Activated T-cell treated with anti-CD3 and anti-CD28 coated beads, Interleukin-2, amount 50 U/mL, for 72 hours (primary cell): ENCODE measurements around the gene ABR. TPM values are rescaled to one million over a fixed set of nuclear protein-coding genes. Genes with fewer than 3 reads are reported as not detected.

ENCODE experiments used
- ATAC-seq, 2 donors: fragments of 150-1000 bp; cut with Tn5 transposase; replicated peaks in 1 of 2; 2 replicates each; pipeline ENCODE4 v1.10.0; 2021; ENCODE audit warnings: moderate library complexity in 2 of 2, mild to moderate bottlenecking in 1 of 2
- DNase-seq, 2 donors: peaks; one replicate each; pipeline ENCODE4 v3.0.0; 2021 to 2022; ENCODE audit warnings: mixed read lengths in 1 of 2
- H3K27ac Mint-ChIP-seq: one replicate; pipeline ENCODE4 v1.8.0; 2022; ENCODE audit warnings: mild to moderate bottlenecking, moderate library complexity, mixed read lengths
- H3K27me3 Mint-ChIP-seq: one replicate; pipeline ENCODE4 v1.8.0; 2022; ENCODE audit warnings: low read depth, mixed read lengths
- H3K36me3 Mint-ChIP-seq, 2 donors: one replicate each; pipeline ENCODE4 v1.8.0; 2022; ENCODE audit warnings: mixed read lengths in 2 of 2, mild to moderate bottlenecking in 1 of 2; ENCODE audit not compliant: insufficient read depth in 2 of 2
- H3K4me1 Mint-ChIP-seq: one replicate; pipeline ENCODE4 v1.8.0; 2022; ENCODE audit warnings: low read depth, mixed read lengths
- H3K4me3 Mint-ChIP-seq, 2 donors: one replicate each; pipeline ENCODE4 v1.8.0; 2022; ENCODE audit warnings: mild to moderate bottlenecking in 2 of 2, mixed read lengths in 2 of 2, moderate library complexity in 2 of 2
- H3K9me3 Mint-ChIP-seq, 2 donors: one replicate each; pipeline ENCODE4 v1.8.0; 2022; ENCODE audit warnings: mixed read lengths in 2 of 2
- total RNA-seq, 2 donors: library from RNA; stranded (reverse); gene quantifications; one replicate each; pipeline ENCODE4 v1.2.3, GENCODE V29; 2022

Gene ABR
- total RNA-seq = 10 to 100 TPM; 65.8 to 70.8 TPM

DNA sequence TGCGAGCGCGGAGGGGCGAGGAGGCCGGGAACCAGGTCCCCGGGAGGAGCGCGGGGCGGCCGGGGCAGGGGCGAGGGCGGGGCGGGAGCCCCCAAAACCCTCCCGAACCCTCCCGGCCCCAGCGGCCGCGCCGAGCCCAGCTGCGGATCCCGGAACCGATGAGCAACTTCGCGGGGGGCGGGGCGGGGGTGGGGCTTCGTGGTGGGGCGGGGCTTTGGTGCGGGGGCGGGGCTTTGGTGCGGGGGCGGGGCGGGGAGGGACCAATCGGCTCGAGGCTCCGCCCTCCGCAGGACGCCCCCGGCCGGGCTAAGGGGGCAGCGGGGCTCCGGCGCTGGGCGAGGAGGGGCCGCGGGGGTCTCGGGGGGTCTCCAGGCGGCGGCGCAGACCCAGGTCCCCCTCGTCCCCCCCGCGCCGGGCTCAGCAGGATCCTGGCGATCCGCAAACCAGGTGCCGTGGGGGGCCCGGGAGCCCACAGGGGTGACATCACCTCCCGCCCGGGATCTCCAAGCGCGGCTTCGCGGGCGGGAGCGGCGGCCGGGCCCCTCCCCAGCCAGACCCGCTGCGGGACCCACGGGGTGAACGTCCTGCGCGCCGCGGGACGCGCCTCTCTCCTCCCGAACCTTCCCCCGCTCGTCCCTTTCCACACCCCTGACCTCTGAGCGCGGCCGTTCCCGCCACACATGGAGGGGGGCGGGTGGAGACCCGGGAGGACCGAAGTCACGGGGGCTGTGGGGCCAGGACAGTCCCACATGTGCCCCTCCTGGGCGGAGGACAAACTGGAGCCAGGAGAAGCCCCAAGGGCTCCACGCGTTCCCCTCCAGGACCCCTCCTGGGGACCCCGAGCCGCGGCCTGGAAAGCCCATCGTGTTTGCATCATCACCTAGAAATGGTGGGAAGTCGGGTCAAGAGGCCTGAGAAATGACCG lies at the start of gene ABR:
Gene ABR (minus strand): TSS at position 164 of the 925 bp plus-strand sequence. CDS start 254 bp downstream, outside the sequence.
- Mint-ChIP-seq H3K27ac (no peak within 1 kb of the TSS), H3K4me3 (peak within 1 kb of the TSS; percentile 83 to 89), H3K9me3 (no peaks in the 10 kb centered on the region), H3K27me3 (no peaks in the 10 kb centered on the region), H3K36me3 (no peaks in the 10 kb centered on the region), H3K4me1 (peaks cover 9% of the 10 kb centered on the region)
- DNase-seq = peak; percentile 64 to 66
- peak; percentile 71 for ATAC-seq

DNA sequence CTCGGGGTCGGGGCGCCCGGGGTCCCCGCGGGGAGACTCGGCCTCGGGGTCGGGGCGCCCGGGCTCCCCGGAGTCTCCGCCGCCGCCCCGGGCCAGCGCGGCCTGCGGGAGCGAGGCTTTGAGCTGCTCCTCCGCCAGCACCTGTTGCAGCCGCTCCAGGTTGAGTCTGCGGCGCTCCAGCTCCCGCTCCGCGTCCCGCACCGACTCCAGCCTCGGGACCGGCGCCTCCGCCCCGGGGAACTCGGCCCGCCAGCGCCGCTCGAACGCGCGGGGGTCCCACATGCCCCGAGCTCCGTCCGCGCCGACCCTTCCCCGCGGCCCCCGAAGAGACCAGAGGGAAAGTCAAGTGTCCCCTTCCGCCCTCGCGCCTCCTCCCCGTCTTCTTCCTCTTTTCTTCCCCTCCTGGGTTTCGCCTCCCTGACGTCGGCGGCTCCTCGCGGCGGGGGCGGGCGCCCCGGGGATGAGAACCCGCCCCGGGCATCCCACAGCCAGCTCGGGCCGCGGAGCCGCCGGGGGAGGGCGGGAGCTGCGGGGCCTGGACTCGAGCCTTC lies 49.6 kb upstream of the ABR start:
- H3K27ac Mint-ChIP-seq = no peak overlapping the region
- DNase-seq (peak; percentile 48 to 56), ATAC-seq (peak; percentile 65 to 69)
- H3K4me1 Mint-ChIP-seq = peaks cover 12% of the 10 kb centered on the region
- peak overlapping the region; percentile 70 to 71 for H3K4me3 Mint-ChIP-seq
- peaks cover 0 to 3% of the 10 kb centered on the region in 2 donors for H3K36me3 Mint-ChIP-seq
- no peaks in the 10 kb centered on the region for H3K9me3 Mint-ChIP-seq
- peaks cover 49% of the 10 kb centered on the region for H3K27me3 Mint-ChIP-seq

DNA sequence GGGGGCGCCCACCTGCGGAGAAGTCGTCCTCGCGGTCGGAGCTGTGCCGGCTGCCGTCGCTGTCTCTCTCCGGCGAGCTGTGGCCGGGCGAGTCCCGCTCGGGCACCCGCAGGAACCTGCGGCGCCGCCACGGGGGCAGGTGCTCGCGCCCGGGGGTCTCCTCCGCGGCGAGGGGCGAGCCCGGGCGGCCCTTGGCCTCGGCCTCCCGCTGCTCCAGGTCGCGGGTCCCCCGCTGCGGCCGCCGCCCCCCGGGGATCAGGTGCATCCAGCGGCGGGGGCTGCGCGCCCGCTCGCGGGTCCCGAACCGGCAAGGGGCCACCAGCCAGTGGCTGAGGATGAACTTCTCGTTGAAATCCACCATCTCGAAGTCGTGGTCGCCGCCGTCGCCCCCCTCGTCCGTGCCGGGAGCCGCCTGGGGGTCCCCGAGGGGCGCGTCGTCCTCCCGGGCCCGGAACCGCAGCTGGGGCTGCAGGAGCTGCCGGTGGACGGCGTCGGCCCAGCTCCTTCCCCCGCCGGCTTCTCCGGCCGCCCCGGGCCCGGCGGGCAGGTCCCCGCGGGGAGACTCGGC lies 49.1 kb upstream of the ABR start:
- H3K36me3 Mint-ChIP-seq = peaks cover 0 to 3% of the 10 kb centered on the region in 2 donors
- peaks cover 49% of the 10 kb centered on the region for H3K27me3 Mint-ChIP-seq
- peak; percentile 24 to 25 for ATAC-seq
- H3K9me3 Mint-ChIP-seq = no peaks in the 10 kb centered on the region
- DNase-seq = peak in 1 of 2 donors; percentile 20
- H3K27ac Mint-ChIP-seq = no peak overlapping the region
- H3K4me3 Mint-ChIP-seq = peak overlapping the region in 1 of 2 donors; percentile 24
- H3K4me1 Mint-ChIP-seq = peaks cover 12% of the 10 kb centered on the region

DNA sequence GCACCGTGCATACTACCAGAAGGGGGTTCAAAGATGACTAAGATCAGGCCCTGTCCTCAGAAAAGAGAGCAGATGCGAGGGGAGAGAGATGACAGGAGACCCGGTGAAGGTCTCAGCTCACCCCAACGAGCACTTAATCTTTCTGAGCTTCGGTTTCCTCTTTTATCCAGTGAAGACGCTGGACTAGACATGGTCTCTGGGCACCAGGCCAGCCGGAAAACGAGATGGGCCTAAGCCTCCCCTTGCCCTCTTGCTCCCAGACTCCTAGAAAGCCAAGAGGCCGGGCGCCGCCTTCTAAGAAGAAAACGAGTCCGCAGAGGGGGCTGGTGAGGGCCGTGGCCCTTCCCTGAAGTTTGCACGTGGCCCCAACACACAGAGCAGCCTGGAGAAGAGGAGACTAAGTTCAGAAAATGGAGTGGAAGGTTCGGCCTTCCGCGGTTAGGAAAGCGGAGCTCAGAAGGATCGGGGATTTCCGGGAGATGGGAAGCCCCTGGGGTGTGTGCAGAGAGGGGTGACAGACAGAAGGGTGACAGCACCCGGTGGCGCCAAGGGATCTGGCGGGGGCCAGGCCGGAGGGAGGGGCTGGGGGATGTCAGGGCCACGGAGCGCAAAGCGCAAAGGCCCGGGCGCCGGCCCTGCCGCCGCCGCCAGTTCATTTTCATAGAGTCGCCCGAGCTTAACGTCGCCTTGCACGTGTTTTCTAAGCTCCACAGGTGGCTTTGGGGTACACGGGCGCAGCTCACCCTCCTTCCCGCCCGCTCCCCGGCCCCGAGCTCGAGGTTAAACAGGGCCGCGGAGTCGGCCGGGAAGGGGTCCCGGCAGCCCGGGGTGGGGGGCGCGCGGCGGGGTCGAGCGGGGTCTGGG lies 48.4 kb upstream of the ABR start:
- Mint-ChIP-seq H3K9me3 (no peaks in the 10 kb centered on the region), H3K4me1 (peaks cover 12% of the 10 kb centered on the region), H3K36me3 (peaks cover 0 to 3% of the 10 kb centered on the region in 2 donors), H3K27me3 (peaks cover 49% of the 10 kb centered on the region), H3K27ac (no peak overlapping the region), H3K4me3 (peak overlapping the region; percentile 76 to 82)
- DNase-seq (no peak), ATAC-seq (peak; percentile 28 to 38)

DNA sequence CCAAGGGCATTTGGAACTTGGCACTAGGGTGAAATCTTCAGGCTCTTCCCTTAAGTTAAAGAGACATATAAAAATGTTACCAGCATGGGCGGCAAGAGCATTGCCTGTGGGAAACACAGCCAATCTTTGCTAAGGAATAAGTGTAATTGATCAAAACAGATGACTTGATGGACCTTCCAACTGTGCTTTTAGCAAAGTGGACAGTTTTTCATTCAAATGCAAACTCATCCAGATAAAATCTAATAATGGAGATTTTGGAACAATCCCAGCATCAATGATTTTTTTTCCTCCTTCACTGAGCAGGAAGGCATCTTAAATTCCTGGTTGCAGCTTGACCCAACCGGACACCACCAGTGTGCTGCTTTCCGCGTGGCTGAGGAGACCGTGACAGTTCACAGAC lies 47.6 kb upstream of the ABR start:
- Mint-ChIP-seq H3K4me1 (peaks cover 12% of the 10 kb centered on the region), H3K27me3 (peaks cover 44% of the 10 kb centered on the region), H3K27ac (no peak overlapping the region), H3K36me3 (peaks cover 0 to 3% of the 10 kb centered on the region in 2 donors), H3K9me3 (no peaks in the 10 kb centered on the region), H3K4me3 (peak overlapping the region in 1 of 2 donors; percentile 76)
- ATAC-seq = no peak
- DNase-seq = no peak

DNA sequence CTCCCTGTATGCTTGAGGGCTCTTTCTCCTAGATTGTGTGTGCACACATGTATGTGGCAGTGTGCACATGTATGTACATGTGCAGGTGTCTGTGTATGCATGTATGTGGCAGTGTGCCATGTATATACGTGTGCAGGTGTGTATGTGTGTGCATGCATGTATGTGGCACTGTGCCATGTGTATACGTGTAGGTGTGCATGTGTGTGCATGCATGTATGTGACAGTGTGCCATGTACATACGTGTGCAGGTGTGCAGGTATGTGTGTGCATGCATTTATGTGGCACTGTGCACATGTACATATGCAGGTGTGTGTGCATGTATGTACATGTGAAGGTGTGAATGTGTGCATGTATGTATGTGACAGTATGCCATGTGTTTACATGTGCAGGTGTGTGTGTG lies 46.5 kb upstream of the ABR start:
- no peak for DNase-seq
- H3K4me1 Mint-ChIP-seq = peaks cover 12% of the 10 kb centered on the region
- no peak overlapping the region for H3K4me3 Mint-ChIP-seq
- H3K9me3 Mint-ChIP-seq = no peaks in the 10 kb centered on the region
- H3K27me3 Mint-ChIP-seq = peaks cover 34% of the 10 kb centered on the region
- no peak for ATAC-seq
- peaks cover 0 to 3% of the 10 kb centered on the region in 2 donors for H3K36me3 Mint-ChIP-seq
- no peak overlapping the region for H3K27ac Mint-ChIP-seq

DNA sequence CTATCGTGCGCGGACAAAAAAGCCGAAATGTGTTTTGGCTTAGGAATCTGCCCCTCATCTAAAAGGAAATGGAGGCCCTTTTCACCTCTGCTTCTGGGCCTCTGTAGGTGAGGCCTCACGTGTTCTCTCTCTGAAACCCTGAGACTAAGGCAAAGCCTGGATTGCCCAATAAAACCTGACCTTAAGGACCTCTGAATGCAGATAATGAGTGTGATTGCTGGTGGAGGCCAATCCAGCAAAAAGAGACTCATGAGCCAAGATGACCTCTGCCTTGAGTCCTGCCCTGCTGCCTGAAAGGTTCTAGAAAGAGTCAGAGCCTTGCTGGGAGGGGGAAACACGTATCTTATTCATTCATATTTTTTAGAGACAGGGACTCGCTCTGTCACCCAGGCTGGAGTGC lies 44.5 kb upstream of the ABR start:
- Mint-ChIP-seq H3K4me1 (peaks cover 6% of the 10 kb centered on the region), H3K4me3 (no peak overlapping the region), H3K27me3 (peaks cover 19% of the 10 kb centered on the region), H3K9me3 (no peaks in the 10 kb centered on the region), H3K36me3 (no peaks in the 10 kb centered on the region), H3K27ac (no peak overlapping the region)
- DNase-seq = no peak
- no peak for ATAC-seq

DNA sequence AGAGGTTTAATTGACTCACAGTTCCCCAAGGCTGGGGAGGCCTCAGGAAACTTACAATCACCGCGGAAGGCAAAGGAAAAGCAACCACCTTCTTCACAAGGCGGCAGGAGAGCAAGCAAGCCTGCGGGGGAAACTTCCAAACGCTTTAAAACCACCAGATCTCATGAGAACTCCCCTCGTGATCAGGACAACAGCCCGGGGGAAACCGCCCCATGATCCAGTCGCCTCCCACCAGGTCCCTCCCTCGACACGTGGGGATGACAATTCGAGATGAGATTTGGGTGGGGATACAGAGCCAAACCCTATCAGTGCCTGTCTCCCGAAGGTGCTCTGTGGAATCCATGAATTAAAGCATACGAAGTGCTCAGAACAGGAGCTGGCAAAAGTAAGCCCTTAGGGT lies 43.9 kb upstream of the ABR start:
- Mint-ChIP-seq H3K36me3 (no peaks in the 10 kb centered on the region), H3K4me1 (peaks cover 6% of the 10 kb centered on the region), H3K4me3 (no peak overlapping the region), H3K27ac (no peak overlapping the region), H3K27me3 (peaks cover 19% of the 10 kb centered on the region), H3K9me3 (no peaks in the 10 kb centered on the region)
- ATAC-seq (no peak), DNase-seq (no peak)

DNA sequence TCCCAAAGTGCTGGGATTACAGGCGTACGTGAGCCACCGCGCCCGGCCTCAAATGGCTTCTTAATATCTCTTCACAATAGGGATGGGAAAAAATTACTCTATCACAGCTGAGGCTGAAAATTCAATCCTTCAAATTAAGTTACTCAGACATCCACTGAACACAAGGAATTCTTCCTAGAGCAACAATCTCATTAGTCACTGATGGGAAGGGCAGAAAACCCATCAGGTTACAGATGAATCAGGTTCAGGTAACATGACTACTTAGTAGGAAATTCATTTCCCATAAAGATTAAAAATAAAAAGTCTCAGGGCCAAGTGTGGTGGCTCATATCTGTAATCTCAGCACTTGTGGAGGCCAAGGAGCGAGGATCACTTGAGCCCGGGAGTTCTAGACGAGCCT lies 42.5 kb upstream of the ABR start:
- Mint-ChIP-seq H3K27ac (no peak overlapping the region), H3K27me3 (peaks cover 7% of the 10 kb centered on the region), H3K36me3 (no peaks in the 10 kb centered on the region), H3K4me1 (no peaks in the 10 kb centered on the region), H3K9me3 (no peaks in the 10 kb centered on the region), H3K4me3 (no peak overlapping the region)
- DNase-seq (no peak), ATAC-seq (no peak)

DNA sequence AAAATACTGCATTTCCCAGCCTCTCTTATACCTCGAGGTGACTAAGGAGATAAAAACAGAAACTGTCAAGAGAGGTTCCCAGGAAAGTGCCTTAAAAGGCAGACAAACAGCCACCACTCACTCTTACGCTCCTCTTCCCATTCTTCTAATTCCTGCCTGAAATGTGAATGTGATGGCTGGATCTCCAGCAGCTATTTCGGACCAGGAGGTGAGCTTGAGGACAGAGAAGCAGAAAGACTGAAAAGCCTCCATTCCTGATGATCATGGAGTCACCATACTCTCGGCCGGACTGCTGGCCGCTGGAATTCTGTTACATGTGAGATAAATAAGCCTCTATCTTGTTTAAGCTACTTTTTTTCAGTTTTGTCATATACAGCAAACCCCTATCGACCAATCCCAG lies 41.4 kb upstream of the ABR start:
- Mint-ChIP-seq H3K4me1 (no peaks in the 10 kb centered on the region), H3K27ac (no peak overlapping the region), H3K36me3 (no peaks in the 10 kb centered on the region), H3K4me3 (no peak overlapping the region), H3K27me3 (no peaks in the 10 kb centered on the region), H3K9me3 (no peaks in the 10 kb centered on the region)
- ATAC-seq = no peak
- DNase-seq = no peak

DNA sequence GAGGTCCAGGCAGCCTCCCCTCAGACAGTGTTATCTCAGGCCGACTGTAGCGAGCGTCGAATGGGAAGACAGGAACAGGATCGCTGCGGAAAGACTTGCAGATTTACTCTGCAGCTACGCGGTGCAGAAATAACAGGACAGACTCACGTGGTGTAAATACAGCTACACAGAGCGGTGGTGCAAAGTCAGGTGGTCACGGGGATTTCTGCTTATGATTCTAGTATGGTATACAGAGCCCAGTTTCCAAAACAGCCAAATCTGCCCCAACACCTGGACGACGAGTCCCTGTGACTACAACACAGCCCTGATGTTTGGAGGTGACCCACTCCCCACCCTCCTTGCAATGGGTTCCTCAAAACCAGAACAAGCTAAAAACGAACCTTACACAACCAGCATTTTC lies 40.6 kb upstream of the ABR start:
- Mint-ChIP-seq H3K4me1 (no peaks in the 10 kb centered on the region), H3K27ac (no peak overlapping the region), H3K36me3 (no peaks in the 10 kb centered on the region), H3K4me3 (no peak overlapping the region), H3K27me3 (no peaks in the 10 kb centered on the region), H3K9me3 (no peaks in the 10 kb centered on the region)
- no peak for ATAC-seq
- no peak for DNase-seq

DNA sequence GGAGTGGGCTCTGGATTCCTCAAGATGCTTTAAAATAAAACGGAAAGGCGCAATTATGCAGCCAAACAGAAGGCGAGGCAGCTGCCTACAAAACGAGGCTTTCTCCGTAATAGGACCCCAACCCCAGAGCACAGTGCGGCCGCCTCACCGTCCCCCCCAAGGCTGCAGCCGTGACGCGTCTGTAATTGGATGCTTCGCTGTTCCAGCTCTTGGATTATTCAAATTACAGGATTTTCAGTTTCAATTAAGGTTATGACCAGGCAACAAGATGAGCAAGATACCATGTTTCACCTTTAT lies 37.3 kb upstream of the ABR start:
- no peak for DNase-seq
- ATAC-seq = no peak
- H3K27me3 Mint-ChIP-seq = no peaks in the 10 kb centered on the region
- H3K36me3 Mint-ChIP-seq = no peaks in the 10 kb centered on the region
- no peak overlapping the region for H3K4me3 Mint-ChIP-seq
- no peaks in the 10 kb centered on the region for H3K4me1 Mint-ChIP-seq
- H3K27ac Mint-ChIP-seq = no peak overlapping the region
- H3K9me3 Mint-ChIP-seq = no peaks in the 10 kb centered on the region
